GM13977 (cell line): ENCODE data around the gene CRX.
"Not testable (repeated sequence)": the region's sequence is repeated elsewhere in the genome, so short reads cannot be mapped to it uniquely, and the experiment has no call there.

Source experiments
- DNase-seq: peaks from one replicate; pipeline ENCODE4 v3.0.0; 2012; ENCODE audit warnings: low spot score
- CTCF ChIP-seq: IDR thresholded peaks from 2 replicates; pipeline ENCODE4 v1.5.1; 2012; ENCODE audit warnings: mild to moderate bottlenecking, control low read depth; ENCODE audit not compliant: insufficient read depth; ENCODE audit errors: extremely low read depth, missing control alignments
- in situ Hi-C: fragments of 300-500 bp; cut with MboI; formaldehyde crosslinking; loops from one replicate; pipeline ENCODE4 v1.12.0; 2022; ENCODE audit warnings: low sequenced_read_pairs, low pct_unique_long_range_greater_than_20kb, mixed read lengths, inconsistent platforms; ENCODE audit not compliant: unreplicated experiment

CRX gene

DNA sequence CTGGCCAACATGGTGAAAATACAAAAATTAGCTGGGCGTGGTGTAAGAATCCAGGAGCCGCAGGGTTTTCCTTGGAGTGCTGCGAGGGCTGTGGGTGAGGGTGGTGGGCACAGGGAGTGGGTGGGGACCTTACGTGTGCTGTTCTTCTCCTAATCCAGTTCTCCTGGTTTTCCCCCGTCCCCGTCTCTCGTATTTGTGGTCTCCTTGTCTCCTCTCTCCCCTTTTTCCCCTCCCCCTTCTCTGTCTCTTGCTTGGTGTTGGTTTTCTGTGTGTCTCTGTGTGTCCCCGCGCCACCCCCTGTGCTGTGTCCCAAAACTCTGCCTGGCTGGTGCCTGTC lies 41.6 kb upstream of the CRX start:
- in situ Hi-C loops, result no loop called here
- TF ChIP-seq CTCF, result no peak
- DNase-seq, result no peak

GRCh38 chr19:47781590-47782262 lies 40.0 kb upstream of the CRX start:
- TF ChIP-seq CTCF, result no peak
- in situ Hi-C loops, result no loop called here
- no peak for DNase-seq

DNA sequence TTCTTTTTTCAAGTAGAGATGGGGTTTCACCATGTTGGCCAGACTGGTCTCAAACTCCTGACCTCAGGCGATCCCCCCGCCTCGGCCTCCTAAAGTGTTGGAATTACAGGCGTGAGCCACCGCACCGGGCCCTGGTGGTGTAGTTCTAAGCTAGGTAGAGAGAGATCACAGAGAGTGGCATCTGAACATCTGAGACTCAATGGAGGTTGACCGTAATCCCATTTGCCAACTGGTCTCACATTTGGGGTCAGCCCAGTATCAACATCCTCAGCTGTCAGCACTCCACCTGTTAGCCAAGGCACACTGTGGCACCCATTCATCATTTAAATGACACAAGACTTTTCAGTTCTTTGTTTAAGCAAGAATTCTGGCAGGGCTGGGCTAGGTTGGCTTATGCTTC lies 35.2 kb upstream of the CRX start:
- in situ Hi-C loops, result no loop called here
- no peak for TF ChIP-seq CTCF
- no peak for DNase-seq

DNA sequence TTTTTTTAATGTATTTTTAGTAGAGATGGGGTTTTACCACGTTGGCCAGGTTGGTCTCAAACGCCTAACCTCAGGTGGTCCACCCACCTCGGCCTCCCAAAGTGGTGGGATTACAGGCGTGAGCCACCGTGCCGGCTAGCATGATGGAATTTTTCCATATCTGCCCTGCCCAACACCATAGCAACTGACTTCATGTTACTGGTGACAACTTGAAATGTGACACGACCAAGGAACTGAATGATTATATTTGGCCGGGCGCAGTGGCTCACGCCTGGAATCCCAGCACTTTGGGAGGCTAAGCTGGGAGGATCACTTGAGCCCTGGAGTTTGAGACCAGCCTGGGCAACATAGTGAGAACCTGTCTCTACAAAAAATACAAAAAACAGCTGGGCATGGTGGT lies 34.4 kb upstream of the CRX start:
- in situ Hi-C loops, DNase-seq: not testable (repeated sequence)

GRCh38 chr19:47789811-47790210 lies 31.9 kb upstream of the CRX start:
- in situ Hi-C loops, DNase-seq: not testable (repeated sequence)

DNA sequence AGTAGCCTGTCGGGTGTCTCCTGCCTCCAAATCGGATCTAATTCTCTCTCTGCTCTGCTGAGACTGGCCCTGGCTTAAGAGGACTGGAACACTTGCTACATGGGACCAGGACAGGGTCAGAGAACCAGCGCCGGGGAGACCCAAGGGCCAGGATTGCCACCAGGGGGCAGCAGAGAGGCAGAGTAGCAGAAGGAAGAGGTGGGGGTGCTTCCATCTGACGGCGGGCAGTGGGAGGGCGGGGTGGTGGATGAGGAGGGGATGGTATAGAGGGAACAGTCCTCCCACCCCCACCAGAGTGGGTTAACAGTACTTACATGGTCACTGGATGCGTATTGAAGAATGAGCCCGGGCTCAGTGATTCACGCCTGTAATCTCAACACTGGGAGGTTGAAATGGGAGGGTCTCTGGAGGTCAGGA lies 31.3 kb upstream of the CRX start:
- in situ Hi-C loops, result no loop called here
- DNase-seq, result peak; percentile 82
- TF ChIP-seq CTCF, result peak; percentile 93

GRCh38 chr19:47792616-47793015 lies 29.1 kb upstream of the CRX start:
- in situ Hi-C loops, result no loop called here
- no peak for DNase-seq
- TF ChIP-seq CTCF, result no peak

DNA sequence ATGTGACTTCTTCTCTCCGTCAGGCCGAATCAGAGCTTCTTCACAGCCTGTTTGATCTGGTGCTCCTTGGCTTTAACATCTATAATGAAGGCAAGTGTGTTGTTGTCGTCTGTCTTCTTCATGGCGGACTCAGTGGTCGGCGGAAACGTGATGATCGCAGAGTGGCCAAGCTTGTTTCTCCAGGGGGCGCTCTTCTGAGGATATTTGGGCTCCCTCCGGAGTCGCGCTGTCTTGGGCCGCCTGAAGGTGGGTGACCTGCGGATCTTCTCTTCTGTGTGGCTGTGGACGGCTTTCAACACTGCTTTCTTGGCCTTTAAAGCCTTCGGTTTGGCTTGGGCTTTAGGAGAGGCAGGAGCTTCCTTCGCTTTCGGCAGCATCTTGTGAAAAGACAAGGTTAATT lies 27.2 kb upstream of the CRX start:
- peak; percentile 6 for TF ChIP-seq CTCF
- in situ Hi-C loops, result no loop called here
- no peak for DNase-seq
